HEK293 (cell line): Measurements from ENCODE around the gene ZNF334.

Experiments
- CTCF ChIP-seq: fragments of 450-650 bp; formaldehyde crosslinking; IDR thresholded peaks from 2 replicates; pipeline ENCODE4 v1.5.1; 2016; ENCODE audit warnings: missing biosample characterization, missing genetic modification characterization
- TCF7L2 ChIP-seq: IDR thresholded peaks from 2 replicates; pipeline ENCODE4 v1.6.1; 2011; ENCODE audit warnings: low read depth, mild to moderate bottlenecking, inconsistent platforms, low read length, moderate library complexity, borderline replicate concordance
- ZNF114 ChIP-seq: fragments of 450-650 bp; formaldehyde crosslinking; IDR thresholded peaks from 2 replicates; pipeline ENCODE4 v1.5.0; 2017; ENCODE audit warnings: missing biosample characterization, missing genetic modification characterization
- ZNF140 ChIP-seq: fragments of 450-650 bp; formaldehyde crosslinking; IDR thresholded peaks from 2 replicates; pipeline ENCODE4 v1.5.1; 2016; ENCODE audit warnings: missing biosample characterization, missing genetic modification characterization
- ZNF707 ChIP-seq: fragments of 450-650 bp; formaldehyde crosslinking; IDR thresholded peaks from 2 replicates; pipeline ENCODE4 v1.5.1; 2016; ENCODE audit warnings: missing biosample characterization, missing genetic modification characterization
- ZNF837 ChIP-seq: fragments of 450-650 bp; formaldehyde crosslinking; IDR thresholded peaks from 2 replicates; pipeline ENCODE4 v1.5.1; 2016; ENCODE audit warnings: missing biosample characterization, missing genetic modification characterization

GRCh38 chr20:46501961-46502360, 11.4 kb downstream of the ZNF334 start:
- TF ChIP-seq CTCF (no peak), ZNF140 (tag by site-specific recombination) (no peak), ZNF837 (tag by site-specific recombination) (no peak), ZNF707 (no peak), TCF7L2 (no peak), ZNF114 (tag by site-specific recombination) (no peak)
